Stimulated activated CD4-positive, alpha-beta T cell treated with anti-CD3 and anti-CD28 coated beads, Interleukin-12 subunit alpha, Interleukin-12 subunit beta, amount 100 ng/mL, for 24 hours (primary cell): Measurements from ENCODE around the gene DNAI4.
"Not testable (repeated sequence)": the region's sequence is repeated elsewhere in the genome, so short reads cannot be mapped to it uniquely, and the experiment has no call there.

Experiments
- DNase-seq, 2 experiments: peaks; one replicate each; pipeline ENCODE4 v3.0.0-alpha.2; 2020; ENCODE audit warnings: low read depth in 2 of 2

Gene DNAI4

GRCh38 chr1:66929146-66929688 lies 4.6 kb upstream of the DNAI4 start:
- DNase-seq, result no peak

- DNase-seq, result no peak
These were observed 2.9 kb upstream of the DNAI4 start for GRCh38 chr1:66927528-66927927.

- no peak for DNase-seq
These were observed 1.3 kb upstream of the DNAI4 start for GRCh38 chr1:66925944-66926343.

GRCh38 chr1:66925558-66925910 lies 878 bp upstream of the DNAI4 start:
- DNase-seq, result no peak

GRCh38 chr1:66920543-66920942 lies 4.1 kb downstream of the DNAI4 start:
- DNase-seq, result no peak

- no peak for DNase-seq
These were observed 4.8 kb downstream of the DNAI4 start for GRCh38 chr1:66919828-66920227.

GRCh38 chr1:66919063-66919462 lies 5.6 kb downstream of the DNAI4 start:
- DNase-seq, result no peak

GRCh38 chr1:66917476-66917875 lies 7.2 kb downstream of the DNAI4 start:
- no peak for DNase-seq

- no peak for DNase-seq
These were observed 8.3 kb downstream of the DNAI4 start for GRCh38 chr1:66916320-66916719.

GRCh38 chr1:66915203-66915602 lies 9.5 kb downstream of the DNAI4 start:
- not testable (repeated sequence) for DNase-seq

- DNase-seq, result no peak
These were observed 30.9 kb downstream of the DNAI4 start for GRCh38 chr1:66893712-66894111.

- DNase-seq, result no peak
These were observed 34.0 kb downstream of the DNAI4 start for GRCh38 chr1:66890621-66891020.

GRCh38 chr1:66889030-66889429 lies 35.6 kb downstream of the DNAI4 start:
- DNase-seq, result no peak

- DNase-seq, result no peak
These were observed 48.0 kb downstream of the DNAI4 start for GRCh38 chr1:66876664-66877063.

- DNase-seq, result no peak
These were observed 51.5 kb downstream of the DNAI4 start for GRCh38 chr1:66873111-66873510.

- not testable (repeated sequence) for DNase-seq
These were observed 52.6 kb downstream of the DNAI4 start for GRCh38 chr1:66872024-66872423.

GRCh38 chr1:66867501-66867900 lies 57.2 kb downstream of the DNAI4 start:
- no peak for DNase-seq

GRCh38 chr1:66860529-66860928 lies 64.1 kb downstream of the DNAI4 start:
- no peak for DNase-seq

- DNase-seq, result no peak
These were observed 71.3 kb downstream of the DNAI4 start for GRCh38 chr1:66853379-66853778.

GRCh38 chr1:66852870-66853269 lies 71.8 kb downstream of the DNAI4 start:
- no peak for DNase-seq

GRCh38 chr1:66850989-66851388 lies 73.7 kb downstream of the DNAI4 start:
- no peak for DNase-seq

- DNase-seq, result no peak
These were observed 76.5 kb downstream of the DNAI4 start for GRCh38 chr1:66848193-66848592.

- DNase-seq, result no peak
These were observed 83.7 kb downstream of the DNAI4 start for GRCh38 chr1:66840929-66841328.

- no peak for DNase-seq
These were observed 89.7 kb downstream of the DNAI4 start for GRCh38 chr1:66834926-66835325.

GRCh38 chr1:66833112-66833511 lies 91.5 kb downstream of the DNAI4 start:
- no peak for DNase-seq
